DMS114 treated with DMSO at 0.1 percent for 48 hours (cell line): ENCODE data around the gene MAEA.

Experiments
- DNase-seq: peaks from one replicate; lab custom pipeline; 2025; ENCODE audit not compliant: unreplicated experiment; lab: John Stamatoyannopoulos, UW

Gene MAEA

GRCh38 chr4:1289207-1290164 lies at the start of gene MAEA:
TSS of gene MAEA (plus strand) at chr4:1289891. CDS start at chr4:1289914, 23 bp downstream.
- peak; percentile 93 for DNase-seq

GRCh38 chr4:1239950-1240307 lies 49.8 kb upstream of the MAEA start:
- no peak for DNase-seq

- DNase-seq, result no peak
Measured at GRCh38 chr4:1240721-1241465, 48.8 kb upstream of the MAEA start.

- DNase-seq, result no peak
Measured at GRCh38 chr4:1241466-1241935, 48.2 kb upstream of the MAEA start.

- DNase-seq, result no peak
Measured at GRCh38 chr4:1241936-1242505, 47.7 kb upstream of the MAEA start.

GRCh38 chr4:1242506-1243450 lies 46.9 kb upstream of the MAEA start:
- no peak for DNase-seq

GRCh38 chr4:1243451-1244080 lies 46.1 kb upstream of the MAEA start:
- no peak for DNase-seq

GRCh38 chr4:1244081-1244977 lies 45.4 kb upstream of the MAEA start:
- DNase-seq, result no peak

- no peak for DNase-seq
Measured at GRCh38 chr4:1244978-1245471, 44.7 kb upstream of the MAEA start.

GRCh38 chr4:1245481-1246051 lies 44.1 kb upstream of the MAEA start:
- DNase-seq, result no peak

- no peak for DNase-seq
Measured at GRCh38 chr4:1246111-1246881, 43.4 kb upstream of the MAEA start.

- DNase-seq, result no peak
Measured at GRCh38 chr4:1246901-1247863, 42.5 kb upstream of the MAEA start.

GRCh38 chr4:1247864-1248244 lies 41.8 kb upstream of the MAEA start:
- no peak for DNase-seq

GRCh38 chr4:1248245-1249147 lies 41.2 kb upstream of the MAEA start, which contains the start of gene CTBP1:
TSS of gene CTBP1 (minus strand) at chr4:1249130. CDS start at chr4:1241331, 7,799 bp downstream.
- DNase-seq, result peak; percentile 27

- DNase-seq, result peak; percentile 42
Measured at GRCh38 chr4:1249148-1249730, 40.5 kb upstream of the MAEA start.
